Hematopoietic multipotent progenitor cell treated with erythropoietin and hydrocortisone succinate and interleukin-3 and kit ligand, for 4 days (in vitro differentiated cells): ENCODE data around the gene MRPS9.

Experiments used
- DNase-seq: peaks from one replicate; pipeline ENCODE4 v3.0.0-alpha.2; 2015

The MRPS9 gene

DNA sequence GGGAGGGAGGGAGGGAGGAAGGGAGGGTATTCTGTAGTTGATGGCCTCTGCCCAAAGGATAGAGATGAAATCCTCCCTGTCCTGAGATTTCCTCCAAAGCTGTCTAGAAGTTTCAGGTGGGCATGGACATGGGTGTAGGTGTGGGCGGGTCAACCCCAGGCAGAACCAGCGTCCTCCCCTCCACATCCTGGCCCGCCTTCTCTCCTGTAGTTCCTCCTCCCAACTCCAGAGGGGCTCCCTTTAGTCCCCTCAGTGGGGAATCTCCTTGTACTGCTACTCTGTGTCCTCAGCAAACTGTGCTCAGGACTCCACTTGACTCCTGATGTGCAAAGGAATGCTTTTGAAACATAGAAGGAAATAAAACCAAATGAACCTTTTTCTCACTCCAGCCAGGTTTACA is 88.1 kb downstream of the MRPS9 start:
- no peak for DNase-seq

DNA sequence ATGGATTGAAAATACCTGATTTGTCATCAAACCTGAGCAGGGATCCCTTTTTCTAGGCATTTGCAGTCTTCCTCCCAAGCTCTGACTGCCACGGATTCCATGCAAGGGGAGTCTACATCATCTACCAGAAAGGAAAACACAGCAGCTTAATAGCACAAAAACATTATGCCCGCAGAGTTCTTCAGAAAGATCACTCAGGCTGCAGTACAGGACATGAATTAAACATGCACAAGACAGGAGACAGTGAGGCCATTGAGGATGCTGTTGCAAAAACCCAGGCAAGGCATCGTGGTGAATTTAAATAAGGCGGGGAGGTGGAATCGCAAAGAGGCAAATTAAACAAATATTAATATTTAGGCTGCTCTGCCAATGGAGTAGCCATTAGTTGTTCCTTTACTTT is 88.5 kb downstream of the MRPS9 start:
- no peak for DNase-seq

DNA sequence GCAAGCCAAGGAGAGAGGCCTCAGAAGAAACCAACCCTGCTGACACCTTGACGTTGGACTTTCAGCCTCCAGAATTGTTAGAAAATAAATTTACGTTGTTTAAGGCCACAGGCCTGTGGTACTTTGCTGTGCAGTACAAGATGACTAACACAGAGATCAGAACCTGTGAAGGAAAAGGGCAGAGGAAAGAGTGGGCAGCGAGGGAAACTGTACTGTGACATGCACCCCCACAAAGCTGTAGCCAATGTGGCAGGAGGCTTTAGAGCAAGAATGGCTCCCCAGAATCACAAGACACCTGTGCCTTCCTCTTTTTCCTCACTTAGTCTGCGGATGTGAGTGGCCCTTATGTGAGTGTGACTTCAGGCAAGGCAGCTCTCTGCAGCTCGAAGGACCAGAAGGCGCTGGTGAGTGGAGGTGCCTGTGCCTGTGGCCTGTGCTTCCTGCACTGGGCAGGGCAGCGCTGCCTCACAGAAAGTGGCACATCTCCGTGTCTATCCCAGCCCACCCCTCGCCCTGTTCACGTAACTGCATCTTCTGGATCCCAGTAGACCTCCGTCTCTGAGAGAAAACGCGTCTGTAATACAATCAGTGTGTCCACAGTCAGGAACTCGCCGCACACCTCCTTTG is 89.5 kb downstream of the MRPS9 start:
- no peak for DNase-seq

DNA sequence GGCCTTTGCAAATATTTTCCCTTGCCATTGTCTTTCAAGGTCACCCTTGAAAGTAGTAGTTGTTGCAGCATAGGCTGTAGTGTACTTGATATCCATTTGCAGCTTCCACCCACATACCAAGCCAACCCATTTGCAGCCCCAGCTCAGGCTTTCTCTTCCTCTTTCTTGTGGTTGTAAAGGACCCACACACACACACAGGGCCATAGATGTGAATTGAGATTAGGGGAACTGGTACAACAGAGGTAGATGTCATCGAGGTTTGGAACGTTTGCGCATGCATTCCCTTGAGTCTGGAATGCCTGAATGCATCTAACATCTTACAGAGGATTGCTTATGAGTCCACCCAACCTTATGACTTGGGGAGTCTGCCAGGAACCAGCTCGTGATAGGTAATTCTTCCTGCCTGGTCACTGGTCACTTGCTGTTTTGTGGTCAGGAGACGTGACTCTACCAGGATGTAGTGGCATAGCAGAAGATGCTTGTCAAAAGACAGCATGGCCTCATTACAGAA is 91.9 kb downstream of the MRPS9 start:
- peak; percentile 87 for DNase-seq

DNA sequence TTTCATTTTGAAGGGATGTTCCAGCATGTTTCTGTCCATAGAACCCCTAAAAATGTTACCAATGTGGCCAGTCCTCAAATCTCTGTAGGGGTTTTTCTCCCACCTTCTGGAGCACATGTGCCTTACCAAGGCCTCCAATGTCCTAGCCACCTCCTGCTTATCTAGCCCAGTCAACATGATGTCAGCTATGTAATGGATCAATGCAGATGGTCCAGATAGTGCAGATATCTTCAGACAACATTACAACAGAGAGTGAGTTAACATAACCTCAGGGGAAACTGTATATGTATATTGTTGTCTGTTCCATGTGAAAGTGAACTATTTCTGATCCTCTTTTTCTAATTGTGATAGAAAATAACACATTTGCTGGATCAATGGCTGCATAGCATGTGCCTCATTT is 92.7 kb downstream of the MRPS9 start:
- peak; percentile 55 for DNase-seq

DNA sequence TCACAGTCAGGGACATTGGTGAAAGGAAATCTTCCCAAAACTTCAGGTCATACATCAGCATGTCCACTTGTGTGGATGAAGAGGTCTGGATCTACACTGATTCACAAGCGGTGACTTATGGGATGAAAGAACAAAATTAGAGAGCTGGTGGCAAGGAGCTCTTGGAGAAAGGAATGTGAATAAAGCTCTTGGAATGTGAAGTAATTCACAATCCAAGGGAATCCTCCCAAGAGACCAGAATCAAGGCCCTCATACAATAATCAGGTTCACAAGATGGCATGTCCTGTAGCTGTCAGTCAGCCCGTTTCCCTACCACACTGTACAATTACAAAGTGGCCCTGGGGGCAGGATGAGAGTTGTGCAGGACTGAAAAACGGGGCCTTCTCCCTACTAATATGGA is 96.2 kb downstream of the MRPS9 start:
- no peak for DNase-seq

DNA sequence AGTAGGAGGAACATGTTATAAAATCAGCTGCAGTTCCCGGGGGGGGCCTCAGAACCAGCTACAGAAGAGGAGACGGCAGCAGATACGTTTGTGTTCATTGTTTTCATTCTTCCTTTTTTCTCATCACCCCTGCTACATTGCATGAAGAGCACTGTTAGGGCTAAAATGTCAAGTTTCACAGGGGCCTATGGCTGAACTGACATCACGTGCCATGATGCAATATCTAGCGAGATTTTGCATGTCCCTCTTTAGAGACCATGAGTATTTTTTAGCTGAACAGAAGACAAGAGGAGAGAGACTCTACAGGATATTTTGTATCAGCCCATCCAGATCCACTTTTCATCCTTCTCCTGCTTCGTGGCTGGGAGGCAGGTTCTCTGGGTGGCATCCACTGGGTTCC is 97.6 kb downstream of the MRPS9 start:
- no peak for DNase-seq

DNA sequence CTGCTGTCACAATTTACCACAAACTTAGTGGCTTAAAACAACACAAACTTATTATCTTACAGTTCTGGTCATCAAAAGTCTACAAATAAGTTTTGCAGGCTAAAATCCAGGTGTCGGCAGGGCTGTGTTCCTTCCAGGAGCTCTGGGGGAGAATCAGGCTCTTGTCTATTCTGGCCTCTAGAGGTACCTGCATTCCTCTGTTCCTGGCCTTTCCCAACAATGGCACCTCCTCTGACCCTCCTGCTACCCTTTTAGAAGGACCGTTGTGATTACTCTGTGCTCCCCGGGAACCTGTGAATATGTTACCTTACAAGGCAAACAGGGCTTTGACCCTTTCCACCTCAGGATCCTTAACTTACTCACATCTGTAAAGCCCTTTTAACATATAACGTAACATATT is 98.5 kb downstream of the MRPS9 start:
- no peak for DNase-seq

DNA sequence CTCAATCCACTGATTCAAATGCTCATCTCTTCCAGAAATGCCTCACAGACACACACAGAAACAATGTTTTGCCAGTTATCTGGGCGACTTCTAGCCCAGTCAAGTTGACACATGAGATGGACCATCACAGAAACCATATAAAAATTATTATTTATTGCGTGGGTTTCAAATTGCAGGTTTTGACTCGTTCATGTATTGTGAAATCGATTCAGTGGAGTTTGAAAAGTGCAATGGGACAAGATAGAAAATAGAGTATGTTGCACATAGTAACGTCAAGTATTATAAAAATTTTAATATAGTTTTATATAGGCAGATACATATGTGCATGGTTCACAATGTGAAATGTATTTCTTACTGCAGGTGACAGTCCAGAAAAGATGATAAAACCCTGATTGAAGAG is 100.8 kb downstream of the MRPS9 start:
- DNase-seq, result no peak

DNA sequence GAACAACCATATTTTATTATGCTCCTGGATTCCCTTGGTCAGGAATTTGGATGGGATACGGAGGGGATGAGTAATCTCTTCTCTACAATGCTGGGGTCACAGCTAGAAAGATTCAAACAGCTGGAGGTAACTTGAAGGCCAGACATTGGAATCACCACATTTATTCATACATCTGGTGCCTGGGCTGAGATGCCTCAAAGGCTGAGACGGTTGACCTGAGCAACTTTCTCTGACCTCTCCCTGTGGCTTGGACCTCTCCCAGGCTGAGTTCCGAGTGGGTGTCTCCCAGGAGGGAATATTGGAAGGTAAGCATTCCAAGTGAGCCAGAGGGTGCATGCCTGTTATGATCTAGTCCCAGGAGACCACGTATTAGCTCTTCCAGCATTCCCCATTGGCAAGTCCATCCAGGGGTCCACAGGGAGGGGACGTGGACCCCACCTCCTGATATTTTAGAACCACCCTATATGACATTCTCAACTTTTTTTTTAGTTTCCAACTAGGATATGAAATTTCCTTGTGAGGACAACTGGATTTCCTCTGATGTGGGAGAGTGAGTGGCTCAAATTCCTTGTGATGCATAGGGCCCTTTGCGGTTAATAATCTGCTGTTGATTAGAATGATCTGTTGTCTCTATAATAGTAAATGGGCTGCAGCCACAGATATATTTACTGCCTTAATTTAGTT is 101.8 kb downstream of the MRPS9 start:
- no peak for DNase-seq

DNA sequence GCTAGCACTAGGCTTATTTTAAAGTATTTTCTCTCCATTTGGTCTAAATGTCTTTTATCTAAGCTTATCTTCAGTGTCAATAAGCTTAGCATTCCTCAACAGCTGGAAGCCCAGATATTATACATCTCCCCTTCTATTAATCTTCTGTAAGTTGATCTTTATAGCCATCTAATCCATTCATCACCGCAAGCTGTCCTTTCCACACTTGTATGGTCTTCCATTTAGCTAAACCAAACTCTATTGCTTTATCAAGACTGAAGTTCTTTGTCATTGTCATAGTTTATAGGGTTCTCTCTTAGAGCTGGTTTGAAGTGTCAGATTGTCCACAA is 102.3 kb downstream of the MRPS9 start:
- no peak for DNase-seq

DNA sequence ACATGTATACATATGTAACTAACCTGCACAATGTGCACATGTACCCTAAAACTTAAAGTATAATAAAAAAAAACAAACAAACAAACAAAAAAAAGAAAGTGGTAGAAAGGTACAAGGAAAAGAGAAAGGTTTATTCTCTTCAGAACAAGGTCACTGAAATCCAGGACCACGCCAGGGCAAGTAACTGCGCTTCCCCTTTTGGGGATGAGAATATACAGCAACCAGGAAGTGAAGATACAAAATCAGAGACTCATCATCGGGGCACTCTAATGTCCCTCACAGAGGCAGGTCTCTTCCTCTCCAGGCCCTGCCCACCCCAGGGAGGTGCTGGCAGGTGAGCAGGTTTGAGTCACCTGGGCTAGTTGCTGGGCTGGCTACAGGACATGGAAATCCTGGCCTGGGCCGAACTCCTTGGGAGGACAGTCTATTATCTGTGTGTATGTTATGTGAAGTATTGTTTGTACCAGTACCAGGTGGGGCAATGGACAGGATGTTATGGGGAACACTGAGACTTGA is 103.3 kb downstream of the MRPS9 start:
- DNase-seq, result peak; percentile 9

DNA sequence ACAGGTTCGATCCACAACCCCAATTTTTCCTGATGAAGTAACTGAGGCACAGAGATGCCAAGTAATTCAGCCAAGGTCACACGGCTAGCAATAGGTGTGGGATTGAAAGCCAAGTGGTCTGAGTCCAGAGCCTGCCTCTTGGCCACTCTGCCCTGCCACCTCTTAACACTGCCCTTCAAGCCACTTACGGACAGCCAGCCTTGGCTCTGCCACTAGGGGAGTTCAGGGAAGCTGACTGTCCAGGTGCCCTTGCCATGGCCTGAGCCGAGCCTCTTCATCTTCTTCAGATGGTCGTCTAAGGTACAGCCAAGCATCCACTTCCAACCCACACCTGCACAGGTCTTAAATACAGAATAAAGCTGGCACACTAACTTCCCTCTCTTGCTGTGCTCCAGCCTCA is 104.4 kb downstream of the MRPS9 start:
- no peak for DNase-seq

DNA sequence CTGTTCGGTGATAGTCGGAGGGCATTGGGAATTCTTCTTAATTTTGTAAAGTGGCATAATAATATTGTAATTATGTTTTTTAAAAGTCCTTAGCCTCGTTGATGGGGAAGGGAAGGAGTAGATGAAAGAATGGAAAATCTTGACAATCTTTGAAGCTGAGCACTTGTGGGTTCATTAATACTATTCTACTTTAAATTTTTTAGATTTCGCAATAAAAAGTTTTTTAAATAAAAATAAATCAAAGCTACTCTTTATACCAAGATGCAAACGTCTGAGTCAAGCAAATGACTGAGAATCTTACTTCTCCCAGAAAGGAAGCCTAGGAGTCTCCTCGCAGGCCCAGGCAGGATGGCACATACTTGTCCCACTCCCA is 105.2 kb downstream of the MRPS9 start:
- DNase-seq, result no peak

DNA sequence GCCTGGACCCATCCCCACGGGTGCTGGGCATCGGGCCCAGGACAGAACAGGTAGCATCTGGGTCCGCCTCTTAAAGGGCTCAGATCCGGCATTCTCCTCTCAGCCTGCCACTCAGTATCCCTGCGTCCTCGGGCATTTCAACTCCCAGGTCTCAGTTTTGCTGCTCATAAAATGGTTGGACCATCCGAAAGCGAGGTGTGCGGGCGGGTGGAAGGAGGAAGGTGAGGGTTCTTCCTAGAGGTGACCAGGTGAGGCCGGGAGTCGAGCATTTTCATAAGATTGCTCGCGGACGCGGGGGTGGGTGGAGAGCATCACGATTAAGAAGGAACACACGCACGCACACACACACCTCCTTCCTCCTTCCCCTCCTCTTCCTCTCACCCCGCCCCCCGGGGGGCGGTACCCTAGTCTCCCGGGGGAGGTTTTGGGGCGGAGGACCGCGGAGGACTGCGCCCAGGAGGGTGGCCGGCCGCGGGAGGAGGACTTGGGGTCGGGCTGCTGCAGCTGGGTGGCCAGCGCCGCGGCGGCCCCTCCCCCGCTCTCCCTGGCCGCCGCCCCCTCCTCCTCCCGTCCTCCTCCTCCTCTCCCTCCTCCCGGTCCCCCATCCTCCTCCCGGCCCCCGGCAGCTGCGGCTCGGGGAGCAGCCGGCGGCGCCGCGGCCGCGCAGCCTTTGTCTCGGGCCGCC is 105.7 kb downstream of the MRPS9 start:
- peak; percentile 63 for DNase-seq

DNA sequence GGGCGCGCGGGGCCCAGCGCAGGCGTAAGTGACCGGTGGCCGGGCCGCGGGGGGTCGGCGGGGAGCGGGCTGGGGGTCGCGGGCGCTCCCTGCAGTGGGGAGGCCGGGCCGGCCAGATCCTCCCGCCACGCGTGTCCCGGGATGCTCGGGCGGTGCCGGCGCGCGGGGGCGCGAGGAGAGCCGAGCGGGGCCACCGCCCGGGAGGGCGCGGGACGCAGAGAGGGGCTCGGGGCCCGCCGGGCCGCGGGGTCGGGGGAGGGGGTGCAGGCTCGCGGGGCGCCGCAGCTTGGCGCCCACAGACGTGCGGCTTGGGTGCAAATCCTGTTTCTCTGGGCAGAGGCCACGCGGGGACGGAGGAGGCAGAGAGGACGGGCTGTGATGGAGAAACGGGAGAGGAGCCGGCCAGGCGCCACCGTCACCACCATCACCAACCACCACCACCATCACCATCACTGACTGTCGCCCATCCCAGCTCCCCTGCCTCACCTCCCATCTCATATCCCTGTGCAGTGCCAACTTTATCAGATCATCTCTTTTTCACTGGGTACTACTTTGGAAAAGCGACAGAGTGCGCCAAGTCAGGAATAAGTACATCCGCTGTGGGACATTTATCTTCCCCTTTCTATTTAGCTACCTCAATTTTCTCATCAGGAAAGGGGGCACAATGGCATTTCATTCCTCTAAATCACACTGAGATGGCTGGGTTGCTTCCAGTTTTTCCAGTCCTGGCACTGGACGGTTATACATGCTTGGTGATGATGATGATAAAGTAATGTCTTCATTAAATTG is 106.5 kb downstream of the MRPS9 start:
- no peak for DNase-seq

DNA sequence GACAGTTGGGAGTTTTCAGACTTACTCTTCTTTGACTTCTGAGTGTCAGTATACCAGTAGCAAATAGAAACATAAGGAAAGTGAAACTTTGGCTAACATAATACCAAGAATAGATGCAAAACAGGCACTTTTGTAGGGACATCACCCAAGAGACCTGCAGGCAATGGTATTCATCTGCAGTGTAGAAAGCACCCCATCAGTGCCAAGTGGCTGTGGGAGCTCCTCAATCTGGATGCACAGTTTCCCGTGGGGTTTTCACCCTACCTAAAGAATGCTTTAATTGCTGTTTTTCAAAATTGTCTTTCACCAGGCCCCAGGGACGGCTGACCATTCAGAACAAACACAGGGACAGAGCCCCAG is 107.1 kb downstream of the MRPS9 start:
- DNase-seq, result no peak

DNA sequence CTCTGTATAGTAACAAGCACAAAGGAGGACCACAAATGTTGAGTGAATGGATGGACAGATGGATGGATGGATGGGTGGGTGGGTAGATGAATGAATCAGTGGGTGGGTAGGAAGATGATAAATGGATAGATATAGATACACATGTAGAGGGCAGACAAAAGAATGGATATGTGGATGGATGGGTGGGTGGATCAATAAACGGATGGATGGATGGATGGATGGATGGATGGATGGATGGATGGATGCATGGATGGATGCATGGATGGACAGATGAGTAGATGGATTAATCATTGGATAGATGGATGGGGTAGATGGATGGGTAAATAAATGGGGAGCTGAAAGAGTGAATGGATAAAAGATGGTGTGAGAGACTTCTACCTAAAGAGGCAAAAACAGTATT is 111.4 kb downstream of the MRPS9 start:
- no peak for DNase-seq
